ENCODE results near the gene CCDC7.

DNA sequence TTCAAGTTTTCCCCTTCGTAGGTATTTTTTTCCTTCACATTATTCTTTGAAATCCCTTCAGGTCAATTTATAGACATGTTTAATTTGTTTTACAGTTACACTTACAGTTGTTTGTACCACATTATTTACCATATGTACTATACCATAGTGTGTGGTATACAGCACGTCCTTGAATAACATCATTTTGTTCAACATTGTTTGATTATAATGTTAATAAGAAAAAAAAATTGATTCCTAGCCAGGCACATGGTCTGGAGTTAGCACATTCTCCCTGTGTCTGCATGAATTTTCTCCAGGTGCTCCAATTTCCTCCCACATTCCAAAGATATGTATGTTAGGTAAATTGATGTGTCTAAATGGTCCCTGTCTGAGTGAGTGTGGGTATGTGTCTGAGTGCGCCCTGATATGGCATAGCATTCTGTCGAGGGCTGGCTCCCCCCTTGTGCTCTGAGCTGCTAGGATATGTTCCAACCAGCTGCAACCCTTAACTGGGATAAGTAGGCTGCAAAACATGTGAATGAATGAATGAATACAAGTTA lies 247.6 kb downstream of the CCDC7 start:
- TF ChIP-seq POLR2AphosphoS5 (IDR thresholded peaks at IDR 0.05) (no peak), POLR2A (IDR thresholded peaks at IDR 0.05; ENCODE audit: low read depth) (no peak), EP300 (IDR thresholded peaks at IDR 0.05) (no peak)
- TF ChIP-seq, protein P1, sequence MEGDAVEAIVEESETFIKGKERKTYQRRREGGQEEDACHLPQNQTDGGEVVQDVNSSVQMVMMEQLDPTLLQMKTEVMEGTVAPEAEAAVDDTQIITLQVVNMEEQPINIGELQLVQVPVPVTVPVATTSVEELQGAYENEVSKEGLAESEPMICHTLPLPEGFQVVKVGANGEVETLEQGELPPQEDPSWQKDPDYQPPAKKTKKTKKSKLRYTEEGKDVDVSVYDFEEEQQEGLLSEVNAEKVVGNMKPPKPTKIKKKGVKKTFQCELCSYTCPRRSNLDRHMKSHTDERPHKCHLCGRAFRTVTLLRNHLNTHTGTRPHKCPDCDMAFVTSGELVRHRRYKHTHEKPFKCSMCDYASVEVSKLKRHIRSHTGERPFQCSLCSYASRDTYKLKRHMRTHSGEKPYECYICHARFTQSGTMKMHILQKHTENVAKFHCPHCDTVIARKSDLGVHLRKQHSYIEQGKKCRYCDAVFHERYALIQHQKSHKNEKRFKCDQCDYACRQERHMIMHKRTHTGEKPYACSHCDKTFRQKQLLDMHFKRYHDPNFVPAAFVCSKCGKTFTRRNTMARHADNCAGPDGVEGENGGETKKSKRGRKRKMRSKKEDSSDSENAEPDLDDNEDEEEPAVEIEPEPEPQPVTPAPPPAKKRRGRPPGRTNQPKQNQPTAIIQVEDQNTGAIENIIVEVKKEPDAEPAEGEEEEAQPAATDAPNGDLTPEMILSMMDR (IDR thresholded peaks at IDR 0.05): no peak

Data from esophagus muscularis mucosa (tissue), 4 donors.